Measurements from ENCODE around the gene PIK3AP1. TPM values are rescaled to one million over a fixed set of nuclear protein-coding genes. Genes with fewer than 3 reads are reported as not detected.

The PIK3AP1 gene
- total and polyA plus RNA-seq, 2 of the 13 experiments (the other 11 are each of a cell fraction or from before 2014, with no cell fraction given) = 3.6 to 13.8 TPM

DNA sequence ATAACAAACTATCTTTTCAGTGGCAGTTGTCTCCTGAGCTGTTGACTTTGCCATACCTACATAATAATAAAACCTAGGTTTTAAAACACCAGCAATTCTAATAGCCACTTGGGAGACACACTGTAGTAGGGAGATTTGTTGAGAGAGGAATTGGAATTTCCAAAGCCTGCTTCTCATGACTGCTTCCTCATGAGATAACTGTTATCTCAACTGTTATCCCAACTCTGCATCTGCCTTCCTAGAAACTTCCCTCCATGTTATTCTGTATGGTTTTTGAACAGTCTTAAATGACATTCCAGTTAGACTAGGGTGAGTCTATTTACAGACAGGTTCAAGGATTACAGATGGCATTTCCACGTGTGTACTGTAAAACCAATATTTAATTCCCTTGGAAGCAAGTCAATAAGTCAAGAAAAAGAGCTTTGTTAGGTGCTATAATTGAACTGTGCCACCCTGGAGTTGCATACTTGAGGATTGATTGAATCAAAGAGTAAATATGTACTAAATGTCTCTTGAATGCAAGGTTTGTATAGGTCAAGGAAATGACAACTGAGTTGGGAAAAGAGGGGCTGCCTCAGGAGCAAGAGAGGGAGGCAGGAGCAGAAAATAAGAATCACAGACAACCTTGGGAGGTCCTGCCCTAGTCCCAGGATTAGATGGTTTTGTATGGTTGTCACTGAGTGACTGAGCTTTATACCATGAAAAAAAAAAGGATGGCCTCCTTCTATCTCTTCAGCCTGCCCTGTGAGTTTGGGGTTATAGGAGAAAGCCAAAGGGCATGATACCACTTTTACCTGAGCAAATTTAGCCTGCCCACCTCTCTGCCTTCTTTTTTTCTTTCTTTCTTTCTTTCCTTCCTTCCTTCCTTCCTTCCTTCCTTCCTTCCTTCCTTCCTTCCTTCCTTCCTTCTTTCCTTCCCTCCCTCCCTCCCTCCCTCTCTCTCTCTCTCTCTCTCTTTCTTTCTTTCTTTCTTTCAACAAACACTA is 123.6 kb downstream of the PIK3AP1 start (continued):
- TF ChIP-seq E2F1 (CRISPR knock-in tag; IDR thresholded peaks at IDR 0.05) (no peak), ZKSCAN8 (CRISPR knock-in tag; IDR thresholded peaks at IDR 0.05; ENCODE audit: borderline replicate concordance) (no peak), ZNF737 (CRISPR knock-in tag; IDR thresholded peaks at IDR 0.05; ENCODE audit: borderline replicate concordance) (no peak), NFIB (CRISPR knock-in tag; IDR thresholded peaks at IDR 0.05; ENCODE audit: borderline replicate concordance) (no peak), EZH2 (conservative IDR thresholded peaks at IDR 0.05; ENCODE audit: low read depth, low read length) (no peak), ARID3A (IDR thresholded peaks at IDR 0.05; ENCODE audit: low read depth, low read length) (peak; percentile 80; the same call in 1 of the 2 replicates), TMF1 (CRISPR knock-in tag; IDR thresholded peaks at IDR 0.05; ENCODE audit: low read depth) (no peak), ZNF788 (CRISPR knock-in tag; IDR thresholded peaks at IDR 0.05; ENCODE audit: borderline replicate concordance) (no peak)
- TF ChIP-seq, protein P1, sequence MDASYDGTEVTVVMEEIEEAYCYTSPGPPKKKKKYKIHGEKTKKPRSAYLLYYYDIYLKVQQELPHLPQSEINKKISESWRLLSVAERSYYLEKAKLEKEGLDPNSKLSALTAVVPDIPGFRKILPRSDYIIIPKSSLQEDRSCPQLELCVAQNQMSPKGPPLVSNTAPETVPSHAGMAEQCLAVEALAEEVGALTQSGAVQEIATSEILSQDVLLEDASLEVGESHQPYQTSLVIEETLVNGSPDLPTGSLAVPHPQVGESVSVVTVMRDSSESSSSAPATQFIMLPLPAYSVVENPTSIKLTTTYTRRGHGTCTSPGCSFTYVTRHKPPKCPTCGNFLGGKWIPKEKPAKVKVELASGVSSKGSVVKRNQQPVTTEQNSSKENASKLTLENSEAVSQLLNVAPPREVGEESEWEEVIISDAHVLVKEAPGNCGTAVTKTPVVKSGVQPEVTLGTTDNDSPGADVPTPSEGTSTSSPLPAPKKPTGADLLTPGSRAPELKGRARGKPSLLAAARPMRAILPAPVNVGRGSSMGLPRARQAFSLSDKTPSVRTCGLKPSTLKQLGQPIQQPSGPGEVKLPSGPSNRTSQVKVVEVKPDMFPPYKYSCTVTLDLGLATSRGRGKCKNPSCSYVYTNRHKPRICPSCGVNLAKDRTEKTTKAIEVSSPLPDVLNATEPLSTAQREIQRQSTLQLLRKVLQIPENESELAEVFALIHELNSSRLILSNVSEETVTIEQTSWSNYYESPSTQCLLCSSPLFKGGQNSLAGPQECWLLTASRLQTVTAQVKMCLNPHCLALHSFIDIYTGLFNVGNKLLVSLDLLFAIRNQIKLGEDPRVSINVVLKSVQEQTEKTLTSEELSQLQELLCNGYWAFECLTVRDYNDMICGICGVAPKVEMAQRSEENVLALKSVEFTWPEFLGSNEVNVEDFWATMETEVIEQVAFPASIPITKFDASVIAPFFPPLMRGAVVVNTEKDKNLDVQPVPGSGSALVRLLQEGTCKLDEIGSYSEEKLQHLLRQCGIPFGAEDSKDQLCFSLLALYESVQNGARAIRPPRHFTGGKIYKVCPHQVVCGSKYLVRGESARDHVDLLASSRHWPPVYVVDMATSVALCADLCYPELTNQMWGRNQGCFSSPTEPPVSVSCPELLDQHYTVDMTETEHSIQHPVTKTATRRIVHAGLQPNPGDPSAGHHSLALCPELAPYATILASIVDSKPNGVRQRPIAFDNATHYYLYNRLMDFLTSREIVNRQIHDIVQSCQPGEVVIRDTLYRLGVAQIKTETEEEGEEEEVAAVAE (CRISPR knock-in tag; IDR thresholded peaks at IDR 0.05; ENCODE audit: borderline replicate concordance) = no peak
- TF ChIP-seq, protein P2, sequence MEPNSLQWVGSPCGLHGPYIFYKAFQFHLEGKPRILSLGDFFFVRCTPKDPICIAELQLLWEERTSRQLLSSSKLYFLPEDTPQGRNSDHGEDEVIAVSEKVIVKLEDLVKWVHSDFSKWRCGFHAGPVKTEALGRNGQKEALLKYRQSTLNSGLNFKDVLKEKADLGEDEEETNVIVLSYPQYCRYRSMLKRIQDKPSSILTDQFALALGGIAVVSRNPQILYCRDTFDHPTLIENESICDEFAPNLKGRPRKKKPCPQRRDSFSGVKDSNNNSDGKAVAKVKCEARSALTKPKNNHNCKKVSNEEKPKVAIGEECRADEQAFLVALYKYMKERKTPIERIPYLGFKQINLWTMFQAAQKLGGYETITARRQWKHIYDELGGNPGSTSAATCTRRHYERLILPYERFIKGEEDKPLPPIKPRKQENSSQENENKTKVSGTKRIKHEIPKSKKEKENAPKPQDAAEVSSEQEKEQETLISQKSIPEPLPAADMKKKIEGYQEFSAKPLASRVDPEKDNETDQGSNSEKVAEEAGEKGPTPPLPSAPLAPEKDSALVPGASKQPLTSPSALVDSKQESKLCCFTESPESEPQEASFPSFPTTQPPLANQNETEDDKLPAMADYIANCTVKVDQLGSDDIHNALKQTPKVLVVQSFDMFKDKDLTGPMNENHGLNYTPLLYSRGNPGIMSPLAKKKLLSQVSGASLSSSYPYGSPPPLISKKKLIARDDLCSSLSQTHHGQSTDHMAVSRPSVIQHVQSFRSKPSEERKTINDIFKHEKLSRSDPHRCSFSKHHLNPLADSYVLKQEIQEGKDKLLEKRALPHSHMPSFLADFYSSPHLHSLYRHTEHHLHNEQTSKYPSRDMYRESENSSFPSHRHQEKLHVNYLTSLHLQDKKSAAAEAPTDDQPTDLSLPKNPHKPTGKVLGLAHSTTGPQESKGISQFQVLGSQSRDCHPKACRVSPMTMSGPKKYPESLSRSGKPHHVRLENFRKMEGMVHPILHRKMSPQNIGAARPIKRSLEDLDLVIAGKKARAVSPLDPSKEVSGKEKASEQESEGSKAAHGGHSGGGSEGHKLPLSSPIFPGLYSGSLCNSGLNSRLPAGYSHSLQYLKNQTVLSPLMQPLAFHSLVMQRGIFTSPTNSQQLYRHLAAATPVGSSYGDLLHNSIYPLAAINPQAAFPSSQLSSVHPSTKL (CRISPR knock-in tag; IDR thresholded peaks at IDR 0.05) = peak; percentile 91
- TF ChIP-seq, protein P3, sequence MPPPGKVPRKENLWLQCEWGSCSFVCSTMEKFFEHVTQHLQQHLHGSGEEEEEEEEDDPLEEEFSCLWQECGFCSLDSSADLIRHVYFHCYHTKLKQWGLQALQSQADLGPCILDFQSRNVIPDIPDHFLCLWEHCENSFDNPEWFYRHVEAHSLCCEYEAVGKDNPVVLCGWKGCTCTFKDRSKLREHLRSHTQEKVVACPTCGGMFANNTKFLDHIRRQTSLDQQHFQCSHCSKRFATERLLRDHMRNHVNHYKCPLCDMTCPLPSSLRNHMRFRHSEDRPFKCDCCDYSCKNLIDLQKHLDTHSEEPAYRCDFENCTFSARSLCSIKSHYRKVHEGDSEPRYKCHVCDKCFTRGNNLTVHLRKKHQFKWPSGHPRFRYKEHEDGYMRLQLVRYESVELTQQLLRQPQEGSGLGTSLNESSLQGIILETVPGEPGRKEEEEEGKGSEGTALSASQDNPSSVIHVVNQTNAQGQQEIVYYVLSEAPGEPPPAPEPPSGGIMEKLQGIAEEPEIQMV (CRISPR knock-in tag; IDR thresholded peaks at IDR 0.05; ENCODE audit: low read depth) = no peak
